Nephron (organoid): ENCODE measurements around the gene PRPF38A.
A peak's percentile ranks its signal among the peaks of the same experiment; 100 is the strongest.

Source experiments
- H3K27ac Mint-ChIP-seq, 3 experiments: 2 replicates each; pipeline ENCODE4 v1.8.0; 2020; ENCODE audit warnings: mixed read lengths in 3 of 3, mild to moderate bottlenecking in 2 of 3, moderate library complexity in 1 of 3
- H3K27me3 Mint-ChIP-seq: 2 replicates; pipeline ENCODE4 v1.8.0; 2021; ENCODE audit warnings: low read depth, mild to moderate bottlenecking, moderate library complexity, mixed read lengths
- H3K36me3 Mint-ChIP-seq: 2 replicates; pipeline ENCODE4 v1.8.0; 2020; ENCODE audit warnings: low read depth, mixed read lengths
- H3K4me1 Mint-ChIP-seq: 2 replicates; pipeline ENCODE4 v1.8.0; 2020; ENCODE audit warnings: mixed read lengths
- H3K4me3 Mint-ChIP-seq, 3 experiments: 2 replicates each; pipeline ENCODE4 v1.8.0; 2020; ENCODE audit warnings: mild to moderate bottlenecking in 3 of 3, mixed read lengths in 3 of 3, moderate library complexity in 2 of 3
- H3K9me3 Mint-ChIP-seq: 2 replicates; pipeline ENCODE4 v1.8.0; 2020; ENCODE audit warnings: mixed read lengths
- CTCF ChIP-seq, 3 experiments: fragments of 200-600 bp; sonication (generic); IDR thresholded peaks; one replicate each; pipeline ENCODE4 v1.5.0; 2021; ENCODE audit warnings: antibody characterized with exemption in 3 of 3; ENCODE audit not compliant: unreplicated experiment in 3 of 3

PRPF38A gene, protein sequence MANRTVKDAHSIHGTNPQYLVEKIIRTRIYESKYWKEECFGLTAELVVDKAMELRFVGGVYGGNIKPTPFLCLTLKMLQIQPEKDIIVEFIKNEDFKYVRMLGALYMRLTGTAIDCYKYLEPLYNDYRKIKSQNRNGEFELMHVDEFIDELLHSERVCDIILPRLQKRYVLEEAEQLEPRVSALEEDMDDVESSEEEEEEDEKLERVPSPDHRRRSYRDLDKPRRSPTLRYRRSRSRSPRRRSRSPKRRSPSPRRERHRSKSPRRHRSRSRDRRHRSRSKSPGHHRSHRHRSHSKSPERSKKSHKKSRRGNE

GRCh38 chr1:52404116-52404974 is at the start of gene PRPF38A, which contains the start of gene ORC1:
Gene PRPF38A, plus strand, starts transcription at chr1:52404602. Its CDS starts 148 bp downstream, at chr1:52404750.
Gene ORC1, minus strand, starts transcription at chr1:52404423. Its CDS starts 2,200 bp downstream, at chr1:52402223.
- H3K9me3 Mint-ChIP-seq: no peaks in the 10 kb centered on the region
- H3K4me3 Mint-ChIP-seq: peak within 1 kb of the TSS; percentile 98 to 99 (median 98)
- H3K27me3 Mint-ChIP-seq: no peaks in the 10 kb centered on the region
- peaks cover 29% of the 10 kb centered on the region for H3K4me1 Mint-ChIP-seq
- peak within 1 kb of the TSS; percentile 92 to 99 (median 99) for H3K27ac Mint-ChIP-seq
- TF ChIP-seq CTCF (IDR thresholded peaks at IDR 0.05; ENCODE audit: unreplicated experiment in 3 of 3): peak in 2 of 3 experiments; percentile 44 to 54
- H3K36me3 Mint-ChIP-seq: peaks cover 41% of the 10 kb centered on the region

- peaks cover 66% of the 10 kb centered on the region for H3K36me3 Mint-ChIP-seq
These were observed 49.0 kb upstream of the PRPF38A start for GRCh38 chr1:52355436-52355835.

DNA sequence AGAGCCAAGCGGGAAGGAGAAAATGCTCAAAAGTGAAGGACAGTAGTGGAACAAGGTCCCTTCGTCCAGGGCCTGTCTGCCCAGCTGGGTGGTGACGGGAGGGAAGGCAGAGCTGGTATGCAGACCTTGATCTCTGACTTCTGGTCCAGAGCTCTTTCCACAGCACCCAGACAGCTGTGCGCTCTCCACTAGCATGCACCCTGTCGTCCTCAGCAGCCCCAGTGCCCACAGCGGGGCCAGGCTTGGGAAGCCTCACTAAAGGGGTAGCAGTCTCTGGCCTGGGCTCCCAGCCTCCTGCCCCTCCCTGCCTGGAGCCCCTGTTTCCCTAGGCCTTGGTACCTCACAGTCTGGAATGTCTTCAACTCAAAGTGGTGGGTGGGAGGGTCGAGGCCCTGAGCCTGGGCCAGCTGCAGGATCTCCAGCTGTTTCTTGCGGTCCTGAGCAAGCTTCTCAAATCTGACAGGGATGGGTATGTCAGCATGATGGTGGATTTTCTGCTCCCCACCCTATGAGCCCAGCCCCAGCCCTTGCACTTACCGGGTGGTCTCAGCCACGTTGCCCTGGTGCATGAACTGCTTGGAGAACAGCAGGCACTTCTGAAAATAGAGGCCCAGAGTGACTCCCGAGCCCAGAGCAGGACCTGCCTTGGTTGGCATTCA is 48.4 kb upstream of the PRPF38A start:
- no peak for TF ChIP-seq CTCF (IDR thresholded peaks at IDR 0.05; ENCODE audit: unreplicated experiment in 3 of 3)
- Mint-ChIP-seq H3K36me3 (peaks cover 67% of the 10 kb centered on the region), H3K27me3 (no peaks in the 10 kb centered on the region), H3K9me3 (no peaks in the 10 kb centered on the region), H3K27ac (no peak overlapping the region), H3K4me1 (no peaks in the 10 kb centered on the region), H3K4me3 (no peak overlapping the region)

More at GRCh38 chr1:52355436-52355835, 49.0 kb upstream of the PRPF38A start:
- no peak overlapping the region for H3K4me3 Mint-ChIP-seq
- no peaks in the 10 kb centered on the region for H3K9me3 Mint-ChIP-seq
- no peaks in the 10 kb centered on the region for H3K27me3 Mint-ChIP-seq
- TF ChIP-seq CTCF (IDR thresholded peaks at IDR 0.05; ENCODE audit: unreplicated experiment in 3 of 3): no peak
- no peaks in the 10 kb centered on the region for H3K4me1 Mint-ChIP-seq
- H3K27ac Mint-ChIP-seq: no peak overlapping the region

DNA sequence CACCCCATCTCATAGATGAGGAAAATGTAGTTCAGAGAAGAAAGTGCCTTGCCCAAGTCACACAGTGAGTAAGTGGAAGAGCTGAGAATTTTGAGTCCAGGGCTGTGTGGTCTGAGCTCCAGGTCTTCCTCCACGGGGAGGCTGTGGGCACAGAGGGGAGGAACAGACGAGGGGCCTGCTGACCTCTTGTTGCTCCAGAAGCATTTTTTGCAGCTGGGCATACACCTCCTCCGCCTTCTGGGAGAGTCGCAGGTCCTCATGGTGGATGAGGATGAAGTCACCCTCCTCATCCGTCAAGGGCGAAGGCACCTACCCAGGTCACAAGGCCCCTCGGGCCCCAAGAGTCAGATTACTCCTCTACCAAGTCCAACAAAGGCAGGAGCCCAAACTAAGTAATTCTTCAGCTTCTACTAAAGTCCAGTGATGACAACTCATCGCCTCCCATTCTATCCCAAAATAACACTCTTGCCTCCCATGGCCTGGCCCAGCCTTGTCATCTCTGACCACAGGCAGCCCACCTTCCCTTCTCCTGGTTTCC is 47.5 kb upstream of the PRPF38A start:
- Mint-ChIP-seq H3K9me3 (no peaks in the 10 kb centered on the region), H3K4me3 (no peak overlapping the region), H3K36me3 (peaks cover 76% of the 10 kb centered on the region), H3K27me3 (no peaks in the 10 kb centered on the region), H3K4me1 (no peaks in the 10 kb centered on the region), H3K27ac (no peak overlapping the region)
- TF ChIP-seq CTCF (IDR thresholded peaks at IDR 0.05; ENCODE audit: unreplicated experiment in 3 of 3): no peak

- no peaks in the 10 kb centered on the region for H3K27me3 Mint-ChIP-seq
- no peaks in the 10 kb centered on the region for H3K9me3 Mint-ChIP-seq
- H3K4me1 Mint-ChIP-seq: no peaks in the 10 kb centered on the region
- H3K36me3 Mint-ChIP-seq: peaks cover 80% of the 10 kb centered on the region
- H3K4me3 Mint-ChIP-seq: no peak overlapping the region
- H3K27ac Mint-ChIP-seq: no peak overlapping the region
- no peak for TF ChIP-seq CTCF (IDR thresholded peaks at IDR 0.05; ENCODE audit: unreplicated experiment in 3 of 3)
These were observed 47.0 kb upstream of the PRPF38A start for GRCh38 chr1:52357397-52357796.
